GM06990 (cell line): ENCODE measurements around the gene PYCARD.

Experiments
- DNase-seq: peaks from one replicate; pipeline ENCODE4 v3.0.0-alpha.2; 2011; ENCODE audit not compliant: insufficient read length; ENCODE audit errors: extremely low read depth
- H3K27me3 ChIP-seq: replicated peaks from 2 replicates; pipeline ENCODE4 v1.6.0; 2011; ENCODE audit warnings: low read length; ENCODE audit not compliant: control insufficient read depth, insufficient read depth
- H3K36me3 ChIP-seq: 2 replicates; pipeline ENCODE4 v1.5.1; 2011; ENCODE audit warnings: low read length; ENCODE audit not compliant: control insufficient read depth, insufficient read depth
- H3K4me3 ChIP-seq: replicated peaks from 2 replicates; pipeline ENCODE4 v1.5.1; 2011; ENCODE audit warnings: low read depth, mild to moderate bottlenecking, control low read depth, low read length
- TF ChIP-seq, protein P1 (sequence below): IDR thresholded peaks from 2 replicates; pipeline ENCODE4 v1.5.1; 2011; ENCODE audit warnings: low read length, control low read depth, mild to moderate bottlenecking, inconsistent platforms; ENCODE audit not compliant: insufficient read depth, poor library complexity, severe bottlenecking

PYCARD gene

DNA sequence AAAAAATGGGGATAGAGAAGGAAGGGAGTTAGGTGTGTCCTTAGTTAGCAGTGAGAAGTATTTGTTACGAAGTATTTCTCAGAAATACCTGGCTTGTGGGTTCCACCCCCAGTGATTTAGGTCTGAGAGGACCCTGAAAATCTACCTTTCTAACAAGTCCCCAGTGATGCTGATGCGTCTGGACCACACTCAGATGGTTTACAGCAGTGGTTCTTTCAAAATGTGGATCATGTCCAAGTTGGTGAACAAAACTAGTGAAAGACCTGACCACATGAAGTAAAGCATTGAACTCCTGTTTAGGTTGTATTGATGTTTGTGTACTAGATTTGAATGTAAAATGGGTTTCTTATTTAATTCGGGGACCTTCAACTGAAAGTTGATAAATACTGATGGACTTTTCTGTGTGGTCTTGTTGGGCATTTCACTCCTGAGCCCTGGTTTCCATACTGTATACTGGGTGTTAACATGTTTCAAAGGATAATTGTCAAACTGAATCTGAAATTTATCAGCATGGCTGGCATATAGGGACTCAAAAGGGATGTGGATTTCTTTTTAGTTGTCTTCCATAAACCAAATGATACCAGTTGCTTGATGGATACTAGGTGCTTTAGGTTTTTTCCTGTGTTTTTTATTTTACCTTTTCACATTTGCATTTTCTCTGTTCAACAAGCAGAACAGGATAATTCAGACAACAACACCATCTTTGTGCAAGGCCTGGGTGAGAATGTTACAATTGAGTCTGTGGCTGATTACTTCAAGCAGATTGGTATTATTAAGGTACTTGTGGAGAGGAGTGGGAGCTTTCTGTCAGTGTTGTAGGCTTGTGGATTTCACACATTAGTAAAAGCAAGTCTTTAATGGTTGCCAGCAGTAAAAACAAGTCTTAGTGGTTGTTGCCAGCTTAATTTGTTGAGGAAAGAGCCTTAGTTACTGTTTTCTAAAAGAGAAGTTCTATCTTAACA, 13.8 kb downstream of the PYCARD start:
- Histone ChIP-seq H3K27me3 (no peaks in the 10 kb centered on the region), H3K4me3 (no peak overlapping the region), H3K36me3 (peaks cover 57% of the 10 kb centered on the region)
- TF ChIP-seq, protein P1, sequence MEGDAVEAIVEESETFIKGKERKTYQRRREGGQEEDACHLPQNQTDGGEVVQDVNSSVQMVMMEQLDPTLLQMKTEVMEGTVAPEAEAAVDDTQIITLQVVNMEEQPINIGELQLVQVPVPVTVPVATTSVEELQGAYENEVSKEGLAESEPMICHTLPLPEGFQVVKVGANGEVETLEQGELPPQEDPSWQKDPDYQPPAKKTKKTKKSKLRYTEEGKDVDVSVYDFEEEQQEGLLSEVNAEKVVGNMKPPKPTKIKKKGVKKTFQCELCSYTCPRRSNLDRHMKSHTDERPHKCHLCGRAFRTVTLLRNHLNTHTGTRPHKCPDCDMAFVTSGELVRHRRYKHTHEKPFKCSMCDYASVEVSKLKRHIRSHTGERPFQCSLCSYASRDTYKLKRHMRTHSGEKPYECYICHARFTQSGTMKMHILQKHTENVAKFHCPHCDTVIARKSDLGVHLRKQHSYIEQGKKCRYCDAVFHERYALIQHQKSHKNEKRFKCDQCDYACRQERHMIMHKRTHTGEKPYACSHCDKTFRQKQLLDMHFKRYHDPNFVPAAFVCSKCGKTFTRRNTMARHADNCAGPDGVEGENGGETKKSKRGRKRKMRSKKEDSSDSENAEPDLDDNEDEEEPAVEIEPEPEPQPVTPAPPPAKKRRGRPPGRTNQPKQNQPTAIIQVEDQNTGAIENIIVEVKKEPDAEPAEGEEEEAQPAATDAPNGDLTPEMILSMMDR = no peak
- DNase-seq = no peak

DNA sequence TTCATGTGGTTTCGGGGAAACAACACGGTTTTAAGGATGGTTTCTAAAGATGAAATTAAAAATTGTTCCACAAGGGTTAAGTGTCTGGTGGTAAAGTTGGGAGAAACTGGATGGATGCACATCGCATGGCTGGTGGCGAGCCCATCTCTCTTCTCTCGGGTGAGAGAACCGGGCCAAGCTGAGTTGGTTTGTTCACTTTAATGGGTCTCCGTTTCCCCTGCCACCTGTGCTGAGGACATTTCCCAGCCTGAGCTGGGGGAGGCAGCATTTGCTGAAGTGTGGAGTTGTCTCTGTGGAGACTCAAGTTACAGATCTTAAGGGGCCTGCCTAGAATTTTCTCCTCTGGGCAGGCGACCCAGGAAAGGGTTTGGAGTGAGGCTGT, 14.8 kb downstream of the PYCARD start:
- Histone ChIP-seq H3K4me3 (no peak overlapping the region), H3K27me3 (no peaks in the 10 kb centered on the region), H3K36me3 (peaks cover 55% of the 10 kb centered on the region)
- DNase-seq = no peak
- TF ChIP-seq, protein P1 = no peak

DNA sequence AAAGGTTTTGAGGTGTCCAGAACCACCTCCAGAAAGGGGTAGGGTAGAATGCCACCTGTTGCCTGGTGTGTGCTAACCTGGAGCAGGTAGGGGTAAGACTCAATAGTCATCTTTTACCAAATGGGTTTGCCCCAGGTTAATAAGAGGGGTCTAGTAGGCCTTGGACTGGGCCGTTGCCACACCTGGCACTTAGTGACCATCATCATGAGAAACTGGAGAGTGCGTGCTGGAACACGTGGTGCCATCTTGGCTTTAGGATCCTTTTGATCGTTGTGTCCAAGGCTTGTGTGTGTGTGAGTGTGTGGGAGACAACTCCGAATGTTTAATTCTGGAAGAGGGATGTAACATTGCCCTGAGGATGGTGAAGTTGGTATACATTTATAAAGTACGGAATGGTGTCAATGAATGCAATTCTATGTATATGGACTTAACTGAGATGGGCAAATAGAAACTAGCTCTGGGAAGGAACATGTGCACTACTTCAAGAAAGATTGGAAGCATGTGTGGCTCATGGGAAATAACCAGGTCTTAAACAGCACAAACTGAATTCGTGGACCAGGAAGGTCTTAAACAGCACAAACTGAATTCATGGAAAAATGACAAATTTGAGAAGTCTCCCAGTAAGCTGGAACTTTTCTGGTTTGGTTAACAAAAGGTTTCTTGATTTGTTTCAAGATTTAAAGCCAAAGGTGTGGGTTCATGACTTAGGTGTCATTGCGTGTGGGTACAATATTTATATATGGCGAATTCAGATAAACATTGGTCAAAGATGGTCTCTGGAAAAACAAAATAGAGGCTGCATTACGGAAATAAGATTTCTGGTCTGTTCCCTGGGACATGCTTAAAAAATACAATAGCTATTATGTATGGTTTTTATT, 15.4 kb downstream of the PYCARD start:
- H3K4me3 ChIP-seq = no peak overlapping the region
- TF ChIP-seq, protein P1 = no peak
- no peak for DNase-seq
- H3K27me3 ChIP-seq = no peaks in the 10 kb centered on the region
- peaks cover 54% of the 10 kb centered on the region for H3K36me3 ChIP-seq

DNA sequence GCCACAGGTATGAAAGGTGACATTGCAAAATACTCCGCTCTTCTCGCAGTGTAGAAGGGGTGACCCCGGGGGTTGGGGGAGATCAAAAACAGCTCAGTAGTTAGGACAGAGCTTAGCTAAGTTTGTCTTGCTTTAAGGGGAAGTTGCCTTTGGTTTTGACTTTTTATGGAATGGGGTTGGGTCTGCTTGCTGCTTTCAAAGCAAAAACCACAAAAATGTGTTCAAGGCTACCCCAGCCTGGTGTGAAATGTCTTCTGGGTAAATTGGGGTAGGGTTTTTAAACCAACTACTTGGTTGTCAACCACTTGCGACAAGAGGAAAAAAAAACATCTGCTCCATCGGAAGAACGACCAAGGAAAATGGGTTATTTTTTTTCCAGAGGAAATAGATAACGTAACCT, 16.4 kb downstream of the PYCARD start:
- DNase-seq = no peak
- TF ChIP-seq, protein P1 = no peak
- H3K27me3 ChIP-seq = no peaks in the 10 kb centered on the region
- no peak overlapping the region for H3K4me3 ChIP-seq
- H3K36me3 ChIP-seq = peaks cover 49% of the 10 kb centered on the region

DNA sequence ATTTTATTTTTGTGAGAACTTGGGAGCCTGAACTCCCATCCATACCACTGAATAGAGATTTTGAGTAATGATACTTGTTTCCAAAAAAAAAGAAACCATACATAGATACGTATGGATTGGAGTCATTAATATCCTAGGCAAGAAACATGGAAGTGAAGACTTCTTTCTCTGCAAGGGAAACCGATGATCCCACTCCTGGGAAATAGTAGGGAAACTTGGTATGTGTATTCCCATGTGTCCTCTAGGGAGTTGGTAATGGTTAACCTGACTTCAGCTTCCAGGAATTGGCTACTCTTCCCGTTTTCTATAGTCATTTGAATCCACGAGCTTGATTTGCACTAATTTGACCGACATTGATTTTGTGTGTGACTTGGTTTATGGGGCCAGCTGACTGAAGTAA, 17.2 kb downstream of the PYCARD start:
- H3K4me3 ChIP-seq = no peak overlapping the region
- TF ChIP-seq, protein P1 = no peak

More for the DNA sequence above, 17.2 kb downstream of the PYCARD start:
- H3K36me3 ChIP-seq = peaks cover 42% of the 10 kb centered on the region
- DNase-seq = no peak
- H3K27me3 ChIP-seq = no peaks in the 10 kb centered on the region
